A673 (cell line): Measurements from ENCODE around the gene GRIK4. TPM values are rescaled to one million over a fixed set of nuclear protein-coding genes. Genes with fewer than 3 reads are reported as not detected.

Source experiments
- BruUV-seq: library from RNA; stranded (reverse); fragments of 400-500 nt; replicated peaks from 2 replicates; lab custom pipeline; 2021; lab: Mats Ljungman, UMichigan
- CTCF ChIA-PET: fragments of 300-600 bp; sonication (Branson Sonifier 250); formaldehyde crosslinking; loops from one replicate; lab custom pipeline; 2022; ENCODE audit warnings: antibody characterized with exemption; lab: Charles Lee
- POLR2A ChIA-PET: fragments of 300-600 bp; sonication (Branson Sonifier 250); formaldehyde crosslinking; loops from one replicate; lab custom pipeline; 2022; ENCODE audit warnings: antibody characterized with exemption; ENCODE audit not compliant: low non-redundant PET; lab: Charles Lee
- DNase-seq: peaks from one replicate; pipeline ENCODE4 v3.0.0-alpha.2; 2015; ENCODE audit warnings: low spot score
- H3K27ac ChIP-seq: fragments of 200-600 bp; sonication (generic); 2 replicates; pipeline ENCODE4 v1.5.1; 2016; ENCODE audit warnings: mixed run types, low read depth, mild to moderate bottlenecking, mixed read lengths, antibody characterized with exemption, low read length; ENCODE audit not compliant: poor library complexity, severe bottlenecking
- H3K27me3 ChIP-seq: fragments of 200-600 bp; sonication (generic); replicated peaks from 2 replicates; pipeline ENCODE4 v1.6.1; 2017; ENCODE audit warnings: mixed run types, low read depth, mild to moderate bottlenecking, mixed read lengths, antibody characterized with exemption, low read length; ENCODE audit not compliant: insufficient read depth, poor library complexity
- H3K36me3 ChIP-seq: fragments of 200-600 bp; sonication (generic); 2 replicates; pipeline ENCODE4 v1.6.1; 2016; ENCODE audit warnings: mixed run types, mild to moderate bottlenecking, mixed read lengths, antibody characterized with exemption, low read length; ENCODE audit not compliant: insufficient read depth, poor library complexity, severe bottlenecking
- H3K4me1 ChIP-seq: fragments of 200-600 bp; sonication (generic); 2 replicates; pipeline ENCODE4 v1.6.1; 2017; ENCODE audit warnings: mixed run types, mild to moderate bottlenecking, mixed read lengths, antibody characterized with exemption, low read length; ENCODE audit not compliant: insufficient read depth, poor library complexity, severe bottlenecking
- H3K4me3 ChIP-seq: fragments of 200-600 bp; sonication (generic); 2 replicates; pipeline ENCODE4 v1.5.1; 2016; ENCODE audit warnings: low read depth, mixed run types, mild to moderate bottlenecking, mixed read lengths, low read length; ENCODE audit not compliant: poor library complexity, severe bottlenecking
- H3K9me3 ChIP-seq: fragments of 200-600 bp; sonication (generic); 2 replicates; pipeline ENCODE4 v1.6.1; 2016; ENCODE audit warnings: mixed run types, low read depth, mild to moderate bottlenecking, mixed read lengths, antibody characterized with exemption, low read length; ENCODE audit not compliant: poor library complexity, severe bottlenecking
- CTCF ChIP-seq: fragments of 300-800, 200-600 bp; sonication (generic); conservative IDR thresholded peaks from 2 replicates; pipeline ENCODE4 v1.5.1; 2017; ENCODE audit warnings: low read depth, mild to moderate bottlenecking, antibody characterized with exemption, low read length, moderate library complexity, mixed read lengths
- EZH2 ChIP-seq: fragments of 200-600 bp; sonication (generic); IDR thresholded peaks from 2 replicates; pipeline ENCODE4 v1.6.1; 2017; ENCODE audit warnings: borderline replicate concordance, low read depth, mild to moderate bottlenecking, mixed read lengths, antibody characterized with exemption, low read length; ENCODE audit not compliant: poor library complexity, severe bottlenecking
- intact Hi-C: fragments of 100-400 bp; cut with micrococcal nuclease; formaldehyde crosslinking; loops from one replicate; pipeline ENCODE4 v1.10.0; 2022; ENCODE audit not compliant: unreplicated experiment
- total RNA-seq: library from RNA; stranded (reverse); gene quantifications from 2 replicates; pipeline ENCODE4 v1.2.3, GENCODE V29; 2021

GRIK4 gene
- total RNA-seq, 1 experiment from 2014 or later, result not detected

DNA sequence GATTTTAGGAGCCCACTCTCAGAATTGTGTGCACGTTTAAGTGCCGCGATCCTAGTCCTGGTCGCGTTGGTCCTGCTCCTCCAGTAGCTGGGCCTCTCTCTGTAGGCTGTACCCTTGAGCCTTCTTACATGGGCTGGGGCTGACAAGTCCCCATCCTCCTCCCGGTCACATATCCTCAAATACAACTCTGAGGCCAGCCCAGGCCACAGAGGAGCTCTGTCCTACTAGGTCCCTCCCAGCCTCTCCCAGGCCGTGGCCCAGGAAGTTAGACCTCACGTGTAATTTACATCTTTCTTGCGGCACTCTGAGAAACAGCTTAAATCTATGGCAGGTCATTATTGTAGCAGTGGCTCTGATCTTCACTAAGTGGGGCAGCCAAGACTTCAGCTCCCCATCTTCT lies 305.2 kb downstream of the GRIK4 start:
- CTCF ChIA-PET, result no interaction called here

GRCh38 chr11:120817158-120817557 lies 305.6 kb downstream of the GRIK4 start:
- POLR2A ChIA-PET, result no interaction called here
- Histone ChIP-seq H3K27me3 (peaks cover 49% of the 10 kb centered on the region), H3K36me3 (no peaks in the 10 kb centered on the region), H3K4me1 (no peaks in the 10 kb centered on the region), H3K9me3 (no peaks in the 10 kb centered on the region), H3K27ac (no peak overlapping the region), H3K4me3 (no peak overlapping the region)
- CTCF ChIA-PET, result no interaction called here
- BruUV-seq, result no TSS peak
- DNase-seq, result no peak
- intact Hi-C loops, result no loop called here
- TF ChIP-seq EZH2, result no peak
- TF ChIP-seq CTCF, result no peak

More for the DNA sequence above, 305.2 kb downstream of the GRIK4 start:
- no TSS peak for BruUV-seq
- no peaks in the 10 kb centered on the region for H3K4me1 ChIP-seq
- no peaks in the 10 kb centered on the region for H3K9me3 ChIP-seq
- no peak overlapping the region for H3K4me3 ChIP-seq
- intact Hi-C loops, result no loop called here
- no peak overlapping the region for H3K27ac ChIP-seq
- no peaks in the 10 kb centered on the region for H3K36me3 ChIP-seq
- POLR2A ChIA-PET, result no interaction called here
- no peak for TF ChIP-seq EZH2
- no peak for TF ChIP-seq CTCF
- peaks cover 49% of the 10 kb centered on the region for H3K27me3 ChIP-seq
- no peak for DNase-seq

- intact Hi-C loops, result no loop called here
- DNase-seq, result no peak
- Histone ChIP-seq H3K27ac (no peak overlapping the region), H3K9me3 (no peaks in the 10 kb centered on the region), H3K4me1 (no peaks in the 10 kb centered on the region), H3K27me3 (peaks cover 49% of the 10 kb centered on the region), H3K36me3 (no peaks in the 10 kb centered on the region), H3K4me3 (no peak overlapping the region)
- ChIA-PET POLR2A (no interaction called here), CTCF (no interaction called here)
- no TSS peak for BruUV-seq
- TF ChIP-seq EZH2, result no peak
- TF ChIP-seq CTCF, result no peak
Observed at GRCh38 chr11:120818097-120818496, 306.5 kb downstream of the GRIK4 start.
